Esophagus muscularis mucosa (tissue), 3 donors: ENCODE measurements around the gene OLAH.

Source experiments
- CTCF ChIP-seq, 3 experiments: fragments of 200-600 bp in 2 of 3; fragments of 450-650 bp in 1 of 3; sonication (generic) in 2 of 3; IDR thresholded peaks; one replicate each; pipeline ENCODE4 v1.5.1; 2017 to 2019; ENCODE audit warnings: antibody characterized with exemption in 3 of 3, mild to moderate bottlenecking in 2 of 3, moderate library complexity in 1 of 3
- POLR2A ChIP-seq: fragments of 450-650 bp; IDR thresholded peaks from one replicate; pipeline ENCODE4 v1.6.1; 2017; ENCODE audit warnings: antibody characterized with exemption, moderate library complexity, mild to moderate bottlenecking, low read depth

- TF ChIP-seq POLR2A = no peak
- TF ChIP-seq CTCF (IDR thresholded peaks at IDR 0.05) = no peak
Measured at GRCh38 chr10:15052121-15052520, 8.4 kb downstream of the OLAH start.
